ENCODE measurements around the gene CNTNAP2.

DNA sequence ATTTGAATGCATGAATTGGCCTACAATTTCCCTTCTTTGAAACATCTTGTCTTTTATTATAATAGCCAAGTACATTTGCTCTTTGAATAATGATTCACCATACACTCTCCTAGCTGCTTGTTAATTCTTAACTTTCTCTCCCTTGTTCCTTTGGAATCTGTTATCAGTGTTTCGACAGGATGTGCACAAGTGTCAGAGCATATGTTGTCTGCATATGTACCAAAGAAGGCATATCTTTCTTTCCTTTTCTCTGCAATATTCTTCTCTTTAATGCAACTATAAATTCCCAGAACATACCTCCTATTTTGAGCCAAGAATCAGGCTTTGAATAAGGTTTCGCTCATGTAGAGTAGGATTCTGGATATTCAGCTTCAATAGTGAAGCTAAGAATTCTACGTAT is 1625.7 kb downstream of the CNTNAP2 start:
- TF ChIP-seq CTCF (conservative IDR thresholded peaks at IDR 0.05; ENCODE audit: low read depth, low read length) (no peak), POLR2A (IDR thresholded peaks at IDR 0.05; ENCODE audit: low read depth, low read length) (no peak), RCOR1 (IDR thresholded peaks at IDR 0.05; ENCODE audit: insufficient replicate concordance, low read length) (no peak), FOS (IDR thresholded peaks at IDR 0.05; ENCODE audit: low read depth, low read length) (no peak), RFX5 (IDR thresholded peaks at IDR 0.05; ENCODE audit: low read depth, low read length) (no peak), BHLHE40 (IDR thresholded peaks at IDR 0.05; ENCODE audit: low read depth, low read length) (no peak), MAFK (IDR thresholded peaks at IDR 0.05; ENCODE audit: low read depth, low read length) (no peak)
- TF ChIP-seq, protein P1, sequence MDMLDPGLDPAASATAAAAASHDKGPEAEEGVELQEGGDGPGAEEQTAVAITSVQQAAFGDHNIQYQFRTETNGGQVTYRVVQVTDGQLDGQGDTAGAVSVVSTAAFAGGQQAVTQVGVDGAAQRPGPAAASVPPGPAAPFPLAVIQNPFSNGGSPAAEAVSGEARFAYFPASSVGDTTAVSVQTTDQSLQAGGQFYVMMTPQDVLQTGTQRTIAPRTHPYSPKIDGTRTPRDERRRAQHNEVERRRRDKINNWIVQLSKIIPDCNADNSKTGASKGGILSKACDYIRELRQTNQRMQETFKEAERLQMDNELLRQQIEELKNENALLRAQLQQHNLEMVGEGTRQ (IDR thresholded peaks at IDR 0.05; ENCODE audit: low read depth, low read length): no peak
